SK-N-SH treated with all-trans-retinoic acid at 6 μM for 48 hours (cell line): ENCODE measurements around the gene FAM89A.
"Not testable (repeated sequence)": the region's sequence is repeated elsewhere in the genome, so short reads cannot be mapped to it uniquely, and the experiment has no call there.

Experiments
- ATAC-seq: fragments of 200-7000 bp; cut with Tn5 transposase; 3 replicates; pipeline ENCODE4 v1.9.1; 2020; ENCODE audit warnings: mild to moderate bottlenecking, moderate library complexity
- ARNTL ChIP-seq: fragments of 450-650 bp; formaldehyde crosslinking; IDR thresholded peaks from 2 replicates; pipeline ENCODE4 v1.5.0; 2020; ENCODE audit warnings: low read depth, mild to moderate bottlenecking, moderate library complexity, borderline replicate concordance
- BACH2 ChIP-seq: fragments of 250-450 bp; sonication (Bioruptor Pico); IDR thresholded peaks from 2 replicates; pipeline ENCODE4 v1.9.0; 2021; ENCODE audit warnings: mild to moderate bottlenecking, borderline replicate concordance
- CSDC2 ChIP-seq: fragments of 250-450 bp; sonication (Bioruptor Pico); IDR thresholded peaks from 2 replicates; pipeline ENCODE4 v1.5.0; 2020; ENCODE audit warnings: mild to moderate bottlenecking, moderate library complexity
- ESRRG ChIP-seq: fragments of 250-450 bp; sonication (Bioruptor Pico); IDR thresholded peaks from 2 replicates; pipeline ENCODE4 v1.6.1; 2021; ENCODE audit warnings: mild to moderate bottlenecking
- GLIS3 ChIP-seq: fragments of 250-450 bp; sonication (Bioruptor Pico); IDR thresholded peaks from 2 replicates; pipeline ENCODE4 v1.5.0; 2020; ENCODE audit warnings: mild to moderate bottlenecking, moderate library complexity
- ISL1 ChIP-seq: fragments of 250-450 bp; sonication (Bioruptor Pico); IDR thresholded peaks from 2 replicates; pipeline ENCODE4 v2.1.2; 2022; ENCODE audit warnings: mild to moderate bottlenecking, moderate library complexity
- OSR1 ChIP-seq: fragments of 250-450 bp; sonication (Bioruptor Pico); IDR thresholded peaks from 2 replicates; pipeline ENCODE4 v1.8.0; 2022; ENCODE audit warnings: moderate library complexity, mild to moderate bottlenecking, inconsistent platforms
- PPARA ChIP-seq: fragments of 250-450 bp; sonication (Bioruptor Pico); IDR thresholded peaks from 2 replicates; pipeline ENCODE4 v1.5.0; 2020; ENCODE audit warnings: mild to moderate bottlenecking, borderline replicate concordance
- RARB ChIP-seq: fragments of 250-450 bp; sonication (Bioruptor Pico); IDR thresholded peaks from 2 replicates; pipeline ENCODE4 v1.8.0; 2021; ENCODE audit warnings: mild to moderate bottlenecking, moderate library complexity
- SNAI2 ChIP-seq: fragments of 250-450 bp; sonication (Bioruptor Pico); IDR thresholded peaks from 2 replicates; pipeline ENCODE4 v1.5.0; 2020; ENCODE audit warnings: mild to moderate bottlenecking, moderate library complexity
- TCF4 ChIP-seq: fragments of 250-450 bp; sonication (Bioruptor Pico); IDR thresholded peaks from 2 replicates; pipeline ENCODE4 v1.8.0; 2021; ENCODE audit warnings: mild to moderate bottlenecking, moderate library complexity, borderline replicate concordance
- TOX ChIP-seq: fragments of 250-450 bp; sonication (Bioruptor Pico); IDR thresholded peaks from 2 replicates; pipeline ENCODE4 v1.8.0; 2021; ENCODE audit warnings: mild to moderate bottlenecking, moderate library complexity, borderline replicate concordance
- ZC3H10 ChIP-seq: fragments of 250-450 bp; sonication (Bioruptor Pico); IDR thresholded peaks from 2 replicates; pipeline ENCODE4 v1.5.1; 2021; ENCODE audit warnings: mild to moderate bottlenecking, moderate library complexity
- ZFP3 ChIP-seq: fragments of 250-450 bp; sonication (Bioruptor Pico); IDR thresholded peaks from 2 replicates; pipeline ENCODE4 v1.5.0; 2020; ENCODE audit warnings: mild to moderate bottlenecking, moderate library complexity
- ZFP30 ChIP-seq: fragments of 450-650 bp; formaldehyde crosslinking; IDR thresholded peaks from 2 replicates; pipeline ENCODE4 v1.5.0; 2022; ENCODE audit warnings: mild to moderate bottlenecking, moderate library complexity
- ZNF565 ChIP-seq: fragments of 450-650 bp; formaldehyde crosslinking; conservative IDR thresholded peaks from 2 replicates; pipeline ENCODE4 v1.5.0; 2020; ENCODE audit warnings: low read depth, mild to moderate bottlenecking, moderate library complexity
- ZNF8 ChIP-seq: fragments of 450-650 bp; formaldehyde crosslinking; IDR thresholded peaks from 2 replicates; pipeline ENCODE4 v1.5.0; 2020; ENCODE audit warnings: mild to moderate bottlenecking, moderate library complexity
- TF ChIP-seq, protein P1 (sequence below): fragments of 250-450 bp; sonication (Bioruptor Pico); IDR thresholded peaks from 2 replicates; pipeline ENCODE4 v1.8.0; 2020; ENCODE audit warnings: mild to moderate bottlenecking, moderate library complexity, borderline replicate concordance
- TF ChIP-seq, protein P2 (sequence below): fragments of 250-450 bp; sonication (Bioruptor Pico); IDR thresholded peaks from 2 replicates; pipeline ENCODE4 v1.5.0; 2020; ENCODE audit warnings: mild to moderate bottlenecking, moderate library complexity
- TF ChIP-seq, protein P3 (sequence below): fragments of 250-450 bp; sonication (Bioruptor Pico); IDR thresholded peaks from 2 replicates; pipeline ENCODE4 v1.5.1; 2020; ENCODE audit warnings: low read depth, mild to moderate bottlenecking, moderate library complexity
- TF ChIP-seq, protein P4 (sequence below): fragments of 250-450 bp; sonication (Bioruptor Pico); IDR thresholded peaks from 2 replicates; pipeline ENCODE4 v1.8.0; 2021; ENCODE audit warnings: low read depth, mild to moderate bottlenecking, moderate library complexity, borderline replicate concordance
- TF ChIP-seq, protein P5 (sequence below): fragments of 250-450 bp; sonication (Bioruptor Pico); IDR thresholded peaks from 2 replicates; pipeline ENCODE4 v1.5.1; 2021; ENCODE audit warnings: mild to moderate bottlenecking, moderate library complexity

The FAM89A gene

DNA sequence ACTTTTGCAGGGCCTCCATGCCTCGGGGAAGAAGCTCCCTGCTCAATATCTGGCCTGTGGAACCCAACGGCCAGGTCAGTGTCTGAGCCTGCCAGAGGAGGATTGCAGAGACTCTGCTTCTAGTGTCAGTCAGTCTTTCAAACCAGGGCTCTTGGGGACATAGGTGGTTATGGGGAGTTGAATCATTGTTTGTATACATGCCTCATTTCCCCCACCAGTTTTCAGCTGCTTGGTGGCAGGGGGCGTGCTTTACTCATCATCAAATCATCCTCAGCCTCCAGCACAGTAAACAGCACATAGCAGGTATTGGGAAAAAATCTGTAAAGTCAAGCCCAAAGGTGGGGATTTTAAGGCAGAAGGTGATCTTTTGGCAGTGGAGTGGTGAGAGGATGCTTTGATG lies 17.4 kb upstream of the FAM89A start (continued):
- TF ChIP-seq OSR1 (CRISPR knock-in tag) = no peak

GRCh38 chr1:231055271-231055670 lies 15.2 kb upstream of the FAM89A start:
- no peak for ATAC-seq
- TF ChIP-seq ARNTL (CRISPR knock-in tag) = no peak
- no peak for TF ChIP-seq GLIS3 (CRISPR knock-in tag)
- no peak for TF ChIP-seq ZFP3
- TF ChIP-seq ISL1 (CRISPR knock-in tag) = no peak
- TF ChIP-seq, protein P1, sequence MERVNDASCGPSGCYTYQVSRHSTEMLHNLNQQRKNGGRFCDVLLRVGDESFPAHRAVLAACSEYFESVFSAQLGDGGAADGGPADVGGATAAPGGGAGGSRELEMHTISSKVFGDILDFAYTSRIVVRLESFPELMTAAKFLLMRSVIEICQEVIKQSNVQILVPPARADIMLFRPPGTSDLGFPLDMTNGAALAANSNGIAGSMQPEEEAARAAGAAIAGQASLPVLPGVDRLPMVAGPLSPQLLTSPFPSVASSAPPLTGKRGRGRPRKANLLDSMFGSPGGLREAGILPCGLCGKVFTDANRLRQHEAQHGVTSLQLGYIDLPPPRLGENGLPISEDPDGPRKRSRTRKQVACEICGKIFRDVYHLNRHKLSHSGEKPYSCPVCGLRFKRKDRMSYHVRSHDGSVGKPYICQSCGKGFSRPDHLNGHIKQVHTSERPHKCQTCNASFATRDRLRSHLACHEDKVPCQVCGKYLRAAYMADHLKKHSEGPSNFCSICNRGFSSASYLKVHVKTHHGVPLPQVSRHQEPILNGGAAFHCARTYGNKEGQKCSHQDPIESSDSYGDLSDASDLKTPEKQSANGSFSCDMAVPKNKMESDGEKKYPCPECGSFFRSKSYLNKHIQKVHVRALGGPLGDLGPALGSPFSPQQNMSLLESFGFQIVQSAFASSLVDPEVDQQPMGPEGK (CRISPR knock-in tag) = no peak
- no peak for TF ChIP-seq ZNF565
- TF ChIP-seq ZNF8 (CRISPR knock-in tag) = no peak
- no peak for TF ChIP-seq ZFP30 (CRISPR knock-in tag)

- ATAC-seq = peak; percentile 65
- TF ChIP-seq ISL1 (CRISPR knock-in tag) = no peak
- TF ChIP-seq, protein P2, sequence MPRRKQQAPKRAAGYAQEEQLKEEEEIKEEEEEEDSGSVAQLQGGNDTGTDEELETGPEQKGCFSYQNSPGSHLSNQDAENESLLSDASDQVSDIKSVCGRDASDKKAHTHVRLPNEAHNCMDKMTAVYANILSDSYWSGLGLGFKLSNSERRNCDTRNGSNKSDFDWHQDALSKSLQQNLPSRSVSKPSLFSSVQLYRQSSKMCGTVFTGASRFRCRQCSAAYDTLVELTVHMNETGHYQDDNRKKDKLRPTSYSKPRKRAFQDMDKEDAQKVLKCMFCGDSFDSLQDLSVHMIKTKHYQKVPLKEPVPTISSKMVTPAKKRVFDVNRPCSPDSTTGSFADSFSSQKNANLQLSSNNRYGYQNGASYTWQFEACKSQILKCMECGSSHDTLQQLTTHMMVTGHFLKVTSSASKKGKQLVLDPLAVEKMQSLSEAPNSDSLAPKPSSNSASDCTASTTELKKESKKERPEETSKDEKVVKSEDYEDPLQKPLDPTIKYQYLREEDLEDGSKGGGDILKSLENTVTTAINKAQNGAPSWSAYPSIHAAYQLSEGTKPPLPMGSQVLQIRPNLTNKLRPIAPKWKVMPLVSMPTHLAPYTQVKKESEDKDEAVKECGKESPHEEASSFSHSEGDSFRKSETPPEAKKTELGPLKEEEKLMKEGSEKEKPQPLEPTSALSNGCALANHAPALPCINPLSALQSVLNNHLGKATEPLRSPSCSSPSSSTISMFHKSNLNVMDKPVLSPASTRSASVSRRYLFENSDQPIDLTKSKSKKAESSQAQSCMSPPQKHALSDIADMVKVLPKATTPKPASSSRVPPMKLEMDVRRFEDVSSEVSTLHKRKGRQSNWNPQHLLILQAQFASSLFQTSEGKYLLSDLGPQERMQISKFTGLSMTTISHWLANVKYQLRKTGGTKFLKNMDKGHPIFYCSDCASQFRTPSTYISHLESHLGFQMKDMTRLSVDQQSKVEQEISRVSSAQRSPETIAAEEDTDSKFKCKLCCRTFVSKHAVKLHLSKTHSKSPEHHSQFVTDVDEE (CRISPR knock-in tag) = no peak
- TF ChIP-seq, protein P3, sequence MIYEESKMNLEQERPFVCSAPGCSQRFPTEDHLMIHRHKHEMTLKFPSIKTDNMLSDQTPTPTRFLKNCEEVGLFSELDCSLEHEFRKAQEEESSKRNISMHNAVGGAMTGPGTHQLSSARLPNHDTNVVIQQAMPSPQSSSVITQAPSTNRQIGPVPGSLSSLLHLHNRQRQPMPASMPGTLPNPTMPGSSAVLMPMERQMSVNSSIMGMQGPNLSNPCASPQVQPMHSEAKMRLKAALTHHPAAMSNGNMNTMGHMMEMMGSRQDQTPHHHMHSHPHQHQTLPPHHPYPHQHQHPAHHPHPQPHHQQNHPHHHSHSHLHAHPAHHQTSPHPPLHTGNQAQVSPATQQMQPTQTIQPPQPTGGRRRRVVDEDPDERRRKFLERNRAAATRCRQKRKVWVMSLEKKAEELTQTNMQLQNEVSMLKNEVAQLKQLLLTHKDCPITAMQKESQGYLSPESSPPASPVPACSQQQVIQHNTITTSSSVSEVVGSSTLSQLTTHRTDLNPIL (CRISPR knock-in tag) = no peak
- TF ChIP-seq TOX (CRISPR knock-in tag) = no peak
- TF ChIP-seq ZNF565 = no peak
- TF ChIP-seq PPARA (CRISPR knock-in tag) = no peak
- TF ChIP-seq ESRRG (CRISPR knock-in tag) = no peak
- TF ChIP-seq BACH2 = no peak
Observed at GRCh38 chr1:231053493-231054162, 13.6 kb upstream of the FAM89A start.

- TF ChIP-seq BACH2 = no peak
- no peak for TF ChIP-seq CSDC2 (CRISPR knock-in tag)
- TF ChIP-seq OSR1 (CRISPR knock-in tag) = no peak
- TF ChIP-seq ESRRG (CRISPR knock-in tag) = no peak
- no peak for TF ChIP-seq ZC3H10 (CRISPR knock-in tag)
- TF ChIP-seq, protein P2 (CRISPR knock-in tag) = no peak
- no peak for TF ChIP-seq ISL1 (CRISPR knock-in tag)
- TF ChIP-seq ZNF565 = no peak
- TF ChIP-seq PPARA (CRISPR knock-in tag) = no peak
- no peak for TF ChIP-seq ZFP3
- TF ChIP-seq, protein P4, sequence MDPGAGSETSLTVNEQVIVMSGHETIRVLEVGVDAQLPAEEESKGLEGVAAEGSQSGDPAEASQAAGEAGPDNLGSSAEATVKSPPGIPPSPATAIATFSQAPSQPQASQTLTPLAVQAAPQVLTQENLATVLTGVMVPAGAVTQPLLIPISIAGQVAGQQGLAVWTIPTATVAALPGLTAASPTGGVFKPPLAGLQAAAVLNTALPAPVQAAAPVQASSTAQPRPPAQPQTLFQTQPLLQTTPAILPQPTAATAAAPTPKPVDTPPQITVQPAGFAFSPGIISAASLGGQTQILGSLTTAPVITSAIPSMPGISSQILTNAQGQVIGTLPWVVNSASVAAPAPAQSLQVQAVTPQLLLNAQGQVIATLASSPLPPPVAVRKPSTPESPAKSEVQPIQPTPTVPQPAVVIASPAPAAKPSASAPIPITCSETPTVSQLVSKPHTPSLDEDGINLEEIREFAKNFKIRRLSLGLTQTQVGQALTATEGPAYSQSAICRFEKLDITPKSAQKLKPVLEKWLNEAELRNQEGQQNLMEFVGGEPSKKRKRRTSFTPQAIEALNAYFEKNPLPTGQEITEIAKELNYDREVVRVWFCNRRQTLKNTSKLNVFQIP = no peak
- TF ChIP-seq, protein P5, sequence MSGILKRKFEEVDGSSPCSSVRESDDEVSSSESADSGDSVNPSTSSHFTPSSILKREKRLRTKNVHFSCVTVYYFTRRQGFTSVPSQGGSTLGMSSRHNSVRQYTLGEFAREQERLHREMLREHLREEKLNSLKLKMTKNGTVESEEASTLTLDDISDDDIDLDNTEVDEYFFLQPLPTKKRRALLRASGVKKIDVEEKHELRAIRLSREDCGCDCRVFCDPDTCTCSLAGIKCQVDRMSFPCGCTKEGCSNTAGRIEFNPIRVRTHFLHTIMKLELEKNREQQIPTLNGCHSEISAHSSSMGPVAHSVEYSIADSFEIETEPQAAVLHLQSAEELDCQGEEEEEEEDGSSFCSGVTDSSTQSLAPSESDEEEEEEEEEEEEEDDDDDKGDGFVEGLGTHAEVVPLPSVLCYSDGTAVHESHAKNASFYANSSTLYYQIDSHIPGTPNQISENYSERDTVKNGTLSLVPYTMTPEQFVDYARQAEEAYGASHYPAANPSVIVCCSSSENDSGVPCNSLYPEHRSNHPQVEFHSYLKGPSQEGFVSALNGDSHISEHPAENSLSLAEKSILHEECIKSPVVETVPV = no peak
- no peak for TF ChIP-seq RARB (CRISPR knock-in tag)
- TF ChIP-seq, protein P3 (CRISPR knock-in tag) = no peak
- no peak for TF ChIP-seq TCF4 (CRISPR knock-in tag)
- TF ChIP-seq SNAI2 (CRISPR knock-in tag) = no peak
- TF ChIP-seq GLIS3 (CRISPR knock-in tag) = no peak
- no peak for ATAC-seq
Observed at GRCh38 chr1:231052777-231053176, 12.7 kb upstream of the FAM89A start.

DNA sequence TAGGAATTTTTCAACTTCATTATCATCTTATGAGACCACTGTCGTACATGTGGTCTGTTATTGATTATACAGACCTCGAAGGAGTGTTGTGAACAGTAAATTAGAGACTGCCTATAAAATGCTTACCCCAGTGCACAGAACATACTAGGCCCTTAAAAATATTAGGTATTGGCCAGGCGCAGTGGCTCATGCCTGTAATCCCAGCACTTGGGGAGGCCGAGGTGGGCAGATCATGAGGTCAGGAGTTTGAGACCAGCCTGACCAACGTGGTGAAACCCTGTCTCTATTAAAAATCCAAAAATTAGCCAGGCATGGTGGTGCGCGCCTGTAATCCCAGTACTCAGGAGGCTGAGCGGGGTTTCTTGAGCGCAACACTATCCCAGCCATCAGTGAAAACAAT lies 10.9 kb upstream of the FAM89A start:
- ATAC-seq = not testable (repeated sequence)
